ENCODE data around the gene ZNF764. TPM values are rescaled to one million over a fixed set of nuclear protein-coding genes. Genes with fewer than 3 reads are reported as not detected.

Gene ZNF764
- total RNA-seq, 1 donor from 2014 or later: 3.7 TPM

Small RNA genes lying within 50 kb of the gene (small RNA-seq; reads per million reads assigned to genes)
- gene AC093249.4: not detected
- not detected for gene MIR4518

Other genes starting within 250 kb of the ZNF764 start
- 24.5 TPM for gene CD2BP2, start 203.1 kb downstream of the ZNF764 start, total RNA-seq
- gene TBC1D10B, start 187.9 kb downstream of the ZNF764 start, total RNA-seq: 24.5 TPM
- gene MYL11, start 183.6 kb downstream of the ZNF764 start, total RNA-seq: 12,119 TPM
- gene SEPTIN1, start 175.8 kb downstream of the ZNF764 start, total RNA-seq: 0.52 TPM
- gene ZNF48, start 163.0 kb downstream of the ZNF764 start, total RNA-seq: 6.3 TPM
- 5.2 TPM for gene ZNF771, start 150.8 kb downstream of the ZNF764 start, total RNA-seq
- 26.1 TPM for gene DCTPP1, start 128.3 kb downstream of the ZNF764 start, total RNA-seq
- gene SEPHS2, start 112.5 kb downstream of the ZNF764 start, total RNA-seq: 7.3 TPM
- 4.2 TPM for gene ITGAL, start 85.6 kb downstream of the ZNF764 start, total RNA-seq
- gene ZNF768, start 31.8 kb downstream of the ZNF764 start, total RNA-seq: 23.5 TPM
- gene ZNF747, start 23.5 kb downstream of the ZNF764 start, total RNA-seq: 8.4 TPM
- gene ZNF688, start 13.3 kb upstream of the ZNF764 start, total RNA-seq: 5.7 TPM
- gene ZNF785, start 27.3 kb upstream of the ZNF764 start, total RNA-seq: 10.4 TPM
- 4.7 TPM for gene ZNF689, start 52.0 kb upstream of the ZNF764 start, total RNA-seq
- gene PRR14, start 92.6 kb upstream of the ZNF764 start, total RNA-seq: 6.8 TPM
- gene FBRS, start 100.1 kb upstream of the ZNF764 start, total RNA-seq: 7.3 TPM
- 17.2 TPM for gene SRCAP, start 140.8 kb upstream of the ZNF764 start, total RNA-seq
- gene PHKG2, start 190.1 kb upstream of the ZNF764 start, total RNA-seq: 3.7 TPM
- 1.6 TPM for gene CFAP119, start 203.7 kb upstream of the ZNF764 start, total RNA-seq
- gene RNF40, start 203.9 kb upstream of the ZNF764 start, total RNA-seq: 50.6 TPM
- 5.7 TPM for gene ZNF629, start 228.8 kb upstream of the ZNF764 start, total RNA-seq

All from skeletal muscle tissue (tissue), 2 donors.